HCT116 (cell line): Measurements from ENCODE around the gene GSTM5. TPM values are rescaled to one million over a fixed set of nuclear protein-coding genes. Genes with fewer than 3 reads are reported as not detected.

Experiments used
- ATAC-seq: fragments of 200-7000 bp; cut with Tn5 transposase; 2 replicates; pipeline ENCODE4 v1.9.1; 2020; ENCODE audit warnings: mild to moderate bottlenecking, moderate library complexity
- BruUV-seq: library from RNA; stranded (reverse); fragments of 400-500 nt; replicated peaks from 2 replicates; lab custom pipeline; 2021; lab: Mats Ljungman, UMichigan
- CTCF ChIA-PET: fragments of 300-600 bp; sonication (Branson Sonifier 250); formaldehyde crosslinking; loops from one replicate; lab custom pipeline; 2021; ENCODE audit warnings: antibody characterized with exemption; lab: Charles Lee
- POLR2A ChIA-PET: fragments of 300-600, 350-600 bp; sonication (Branson Sonifier 250); formaldehyde crosslinking; loops from one replicate; lab custom pipeline; 2021; ENCODE audit warnings: antibody characterized with exemption; lab: Charles Lee
- RAD21 ChIA-PET, 2 experiments: fragments of 300-600 bp; sonication (Branson Sonifier 250); formaldehyde crosslinking; loops; one replicate each; lab custom pipeline; 2023; ENCODE audit warnings: low total read pairs in 2 of 2; ENCODE audit not compliant: uncharacterized antibody in 2 of 2, unreplicated experiment in 2 of 2, low non-redundant PET in 1 of 2; lab: Charles Lee
- DNase-seq: peaks from one replicate; pipeline ENCODE4 v3.0.0-alpha.2; 2010; ENCODE audit warnings: low read depth, low spot score
- H2AFZ ChIP-seq: fragments of 200-600 bp; shearing (Covaris generic), sonication (generic); 2 replicates; pipeline ENCODE4 v1.6.1; 2017; ENCODE audit warnings: low read depth, mixed run types, mixed read lengths, antibody characterized with exemption, low read length; ENCODE audit not compliant: poor library complexity, severe bottlenecking
- H3K27ac ChIP-seq: 2 replicates; pipeline ENCODE4 v1.5.1; 2012; ENCODE audit warnings: low read depth, low read length
- H3K27me3 ChIP-seq: fragments of 200-600 bp; sonication (generic); 2 replicates; pipeline ENCODE4 v1.6.1; 2016; ENCODE audit warnings: mixed run types, low read length, mixed read lengths; ENCODE audit not compliant: insufficient read depth
- H3K36me3 ChIP-seq, 2 experiments: fragments of 200-500 bp in 1 of 2; fragments of 200-600 bp in 1 of 2; sonication (Bioruptor generic) in 1 of 2; sonication (generic) in 1 of 2; 2 replicates each; pipeline versions ENCODE4 v1.5.1 to v1.6.1; 2014 to 2016; ENCODE audit warnings: low read length in 2 of 2, inconsistent platforms in 1 of 2, mixed read lengths in 1 of 2, mixed run types in 1 of 2; ENCODE audit not compliant: insufficient read depth in 2 of 2, control insufficient read depth in 1 of 2
- H3K4me1 ChIP-seq, 2 experiments: fragments of 200-600 bp in 1 of 2; sonication (generic) in 1 of 2; 2 replicates each; pipeline versions ENCODE4 v1.5.1 to v1.6.1; 2012 to 2017; ENCODE audit warnings: low read length in 2 of 2, inconsistent platforms in 1 of 2, mild to moderate bottlenecking in 1 of 2, mixed read lengths in 1 of 2, mixed run types in 1 of 2, moderate library complexity in 1 of 2; ENCODE audit not compliant: insufficient read depth in 2 of 2, control insufficient read depth in 1 of 2
- H3K4me2 ChIP-seq: fragments of 200-600 bp; sonication (generic); 2 replicates; pipeline ENCODE4 v1.6.1; 2017; ENCODE audit warnings: mixed run types, low read length, mixed read lengths
- H3K4me3 ChIP-seq, 2 experiments: fragments of 200-600 bp in 1 of 2; sonication (generic) in 1 of 2; replicated peaks in 1 of 2; 2 replicates each; pipeline ENCODE4 v1.5.1; 2011 to 2016; ENCODE audit warnings: low read length in 2 of 2, control low read depth in 1 of 2, low read depth in 1 of 2, mild to moderate bottlenecking in 1 of 2, mixed read lengths in 1 of 2, mixed run types in 1 of 2
- H3K79me2 ChIP-seq: fragments of 200-600 bp; sonication (generic); 2 replicates; pipeline ENCODE4 v1.6.1; 2017; ENCODE audit warnings: mild to moderate bottlenecking, mixed run types, low read length, moderate library complexity, mixed read lengths; ENCODE audit not compliant: insufficient read depth
- H3K9ac ChIP-seq: fragments of 200-600 bp; sonication (generic); 2 replicates; pipeline ENCODE4 v1.6.1; 2016; ENCODE audit warnings: low read length, mixed read lengths
- H3K9me2 ChIP-seq: fragments of 200-600 bp; sonication (generic), shearing (Covaris generic); 2 replicates; pipeline ENCODE4 v1.6.1; 2017; ENCODE audit warnings: mixed run types, mild to moderate bottlenecking, moderate library complexity; ENCODE audit not compliant: insufficient read depth
- H3K9me3 ChIP-seq, 2 experiments: fragments of 200-500 bp in 1 of 2; fragments of 200-600 bp in 1 of 2; sonication (Bioruptor generic) in 1 of 2; sonication (generic) in 1 of 2; 2 replicates each; pipeline ENCODE4 v1.6.1; 2014 to 2017; ENCODE audit warnings: low read length in 2 of 2, mixed read lengths in 2 of 2, inconsistent platforms in 1 of 2, low read depth in 1 of 2, mild to moderate bottlenecking in 1 of 2, mixed run types in 1 of 2, moderate library complexity in 1 of 2; ENCODE audit not compliant: control insufficient read depth in 1 of 2, insufficient read depth in 1 of 2
- H4K20me1 ChIP-seq: fragments of 200-600 bp; sonication (generic), shearing (Covaris generic); 2 replicates; pipeline ENCODE4 v1.6.1; 2017; ENCODE audit warnings: mixed run types, mild to moderate bottlenecking, moderate library complexity; ENCODE audit not compliant: insufficient read depth
- CEBPB ChIP-seq: IDR thresholded peaks from 2 replicates; pipeline ENCODE4 v1.6.1; 2012; ENCODE audit warnings: low read depth
- SRF ChIP-seq: IDR thresholded peaks from 2 replicates; pipeline ENCODE4 v1.6.1; 2012; ENCODE audit warnings: low read depth
- TCF7L2 ChIP-seq: IDR thresholded peaks from 2 replicates; pipeline ENCODE4 v1.7.0; 2011; ENCODE audit warnings: borderline replicate concordance, inconsistent platforms; ENCODE audit not compliant: insufficient read depth, insufficient read length; ENCODE audit errors: extremely low read depth
- ZFX ChIP-seq: fragments of 450-650 bp; IDR thresholded peaks from 2 replicates; pipeline ENCODE4 v1.6.1; 2017
- intact Hi-C: fragments of 100-400 bp; cut with micrococcal nuclease; formaldehyde crosslinking; loops from 2 replicates; pipeline ENCODE4 v1.10.0; 2022
- total RNA-seq: library from RNA; stranded (reverse); gene quantifications from one replicate; pipeline ENCODE4 v1.2.1, GENCODE V29; 2021; ENCODE audit not compliant: unreplicated experiment

Gene GSTM5
- total RNA-seq, 1 experiment from 2014 or later, result not detected

DNA sequence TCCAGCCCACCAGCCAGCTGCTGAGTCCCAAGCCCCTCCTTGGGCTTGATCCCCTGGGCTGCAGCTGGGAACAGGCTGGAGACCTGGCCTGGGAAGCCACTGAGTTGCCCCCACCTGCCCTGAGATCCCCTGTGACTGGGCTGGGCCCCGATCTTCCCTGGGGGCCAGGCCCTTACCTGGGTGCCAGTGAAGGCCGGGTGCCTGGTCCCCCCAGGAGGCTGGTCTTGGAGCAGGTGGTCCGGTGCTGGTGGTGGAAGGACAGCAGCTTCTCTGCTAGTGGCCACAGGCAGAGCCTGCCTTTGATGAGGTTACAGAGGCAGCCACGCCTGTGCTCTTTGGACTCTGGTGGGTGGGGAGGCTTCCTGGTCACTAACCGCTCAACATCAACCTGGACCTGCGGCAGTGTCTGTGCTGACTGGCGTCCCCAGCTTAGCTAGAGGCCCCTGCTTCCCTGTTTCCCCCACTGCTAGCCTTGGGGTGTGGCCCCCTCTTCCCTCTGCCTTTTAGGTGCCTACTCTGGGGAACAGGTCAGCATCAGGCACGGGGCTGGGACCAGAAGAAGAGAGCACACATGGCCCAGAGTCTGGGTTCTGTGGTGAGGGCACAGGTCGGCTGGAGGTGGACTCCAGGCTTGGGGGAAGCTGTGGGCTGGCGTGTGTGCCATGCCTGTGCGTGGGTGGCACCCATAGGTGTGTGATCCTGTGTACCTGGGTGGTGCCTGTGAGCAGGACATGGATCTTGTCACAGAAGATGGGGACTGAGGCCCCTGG, 51.8 kb downstream of the GSTM5 start, which contains the start of gene EPS8L3:
Gene EPS8L3, minus strand, starts transcription at position 278 of the 770 bp plus-strand sequence. CDS start 2,174 bp downstream, outside the sequence.
- H3K9me2 ChIP-seq, result no peaks in the 10 kb centered on the region
- ChIA-PET CTCF (no interaction called here), RAD21 (no interaction called here), POLR2A (no interaction called here)
- peak within 1 kb of the TSS; percentile 28; the same call in 1 of the 2 replicates for H3K9ac ChIP-seq
- H3K27ac ChIP-seq, result no peak within 1 kb of the TSS; the same call in 1 of the 2 replicates
- H3K4me1 ChIP-seq, result peaks cover 12 to 22% of the 10 kb centered on the region in 2 experiments
- peak; percentile 65 for ATAC-seq
- peak within 1 kb of the TSS; percentile 71 for H3K4me2 ChIP-seq
- no peak within 1 kb of the TSS for H2AFZ ChIP-seq
- peak within 1 kb of the TSS in 1 of 2 experiments; percentile 34; a peak in 1 of 4 replicates for H3K4me3 ChIP-seq
- no peaks in the 10 kb centered on the region for H3K9me3 ChIP-seq
- H3K36me3 ChIP-seq, result no peaks in the 10 kb centered on the region
- no peaks in the 10 kb centered on the region for H3K27me3 ChIP-seq
- no peak for TF ChIP-seq CEBPB
- no peak for TF ChIP-seq ZFX
- TF ChIP-seq, all 23 proteins: peak for 0
- intact Hi-C loops, result no loop called here
- no peak for DNase-seq
- H3K79me2 ChIP-seq, result no peaks in the 10 kb centered on the region
- BruUV-seq, result no TSS peak
- H4K20me1 ChIP-seq, result no peaks in the 10 kb centered on the region

DNA sequence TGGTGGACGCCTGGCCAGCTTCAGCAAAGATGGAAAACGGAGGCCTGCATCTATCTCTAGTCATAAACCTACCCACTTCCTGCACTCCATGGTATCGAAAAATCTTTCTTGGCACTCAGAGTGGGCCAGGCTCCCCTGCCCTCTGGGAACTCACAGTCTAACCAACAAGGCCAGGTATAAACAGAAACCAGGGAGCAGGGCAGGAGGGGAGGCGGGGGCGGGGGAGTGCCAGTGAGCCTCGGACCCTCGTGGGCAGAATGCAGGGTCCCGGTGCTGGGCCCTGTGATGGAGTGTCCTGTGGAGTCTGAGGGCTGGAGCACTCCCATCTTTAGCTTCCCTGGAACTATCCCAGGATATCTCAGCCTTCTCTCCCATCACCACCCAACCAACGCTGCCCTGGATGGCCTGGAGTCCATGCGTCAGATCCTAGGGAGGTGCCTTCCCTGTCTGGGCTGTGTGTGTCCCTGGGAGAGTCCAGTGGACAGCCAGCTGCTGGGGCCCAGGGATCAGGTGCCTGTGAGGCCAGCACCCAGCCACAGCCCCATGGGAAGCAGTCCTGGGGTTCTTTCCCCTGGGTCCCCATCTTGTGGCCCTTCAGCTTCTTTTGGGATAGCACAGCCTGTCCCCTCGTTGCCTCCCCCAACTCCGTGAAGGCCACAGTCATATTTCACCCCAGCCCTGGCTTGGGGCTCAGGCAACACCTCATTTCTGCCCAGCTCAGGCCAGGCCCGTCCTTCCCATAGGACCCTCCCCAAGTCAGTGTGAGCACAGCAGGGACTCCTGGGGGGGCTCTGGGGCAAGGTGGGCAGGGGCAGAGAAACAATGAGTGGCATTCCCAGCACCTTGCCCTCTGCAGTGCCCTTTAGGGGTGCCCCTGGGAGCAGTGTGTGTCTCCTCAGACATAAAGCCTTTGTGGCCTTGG, 52.8 kb downstream of the GSTM5 start:
- Histone ChIP-seq H2AFZ (no peak overlapping the region), H3K4me1 (peaks cover 12 to 27% of the 10 kb centered on the region in 2 experiments), H3K9me3 (no peaks in the 10 kb centered on the region), H3K9me2 (no peaks in the 10 kb centered on the region), H3K79me2 (no peaks in the 10 kb centered on the region), H3K9ac (no peak overlapping the region), H3K4me3 (no peak overlapping the region), H4K20me1 (no peaks in the 10 kb centered on the region), H3K27me3 (no peaks in the 10 kb centered on the region), H3K36me3 (no peaks in the 10 kb centered on the region), H3K27ac (no peak overlapping the region), H3K4me2 (no peak overlapping the region; the same call in 1 of the 2 replicates)
- POLR2A ChIA-PET, result no interaction called here
- ATAC-seq (no peak), DNase-seq (no peak)
- intact Hi-C loops, result no loop called here
- RAD21 ChIA-PET, result no interaction called here
- no TSS peak for BruUV-seq
- CTCF ChIA-PET, result no interaction called here
- no peak for TF ChIP-seq CEBPB
- no peak for TF ChIP-seq SRF
- TF ChIP-seq TCF7L2, result no peak
